Skin of body (tissue), 2 donors: ENCODE data around the gene PYCR2. TPM values are rescaled to one million over a fixed set of nuclear protein-coding genes. Genes with fewer than 3 reads are reported as not detected.
"Not testable (repeated sequence)": the region's sequence is repeated elsewhere in the genome, so short reads cannot be mapped to it uniquely, and the experiment has no call there.

Experiments used
- DNase-seq: peaks from one replicate; lab custom pipeline; 2025; lab: John Stamatoyannopoulos, UW
- total RNA-seq: library from RNA; depleted of rRNA; stranded (reverse); fragments of >200 nt; gene quantifications from one replicate; pipeline ENCODE4 v1.2.3, GENCODE V29; 2014

PYCR2 gene
- 22.8 TPM for total RNA-seq

- peak; percentile 89 for DNase-seq
Measured at GRCh38 chr1:225923692-225924555, at the start of gene PYCR2. Gene PYCR2 (minus strand): TSS chr1:225924250. CDS start chr1:225924110, 140 bp downstream.

GRCh38 chr1:225973158-225973557, 49.1 kb upstream of the PYCR2 start:
- DNase-seq, result no peak

- no peak for DNase-seq
Measured at GRCh38 chr1:225972344-225973152, 48.5 kb upstream of the PYCR2 start.

- not testable (repeated sequence) for DNase-seq
Measured at GRCh38 chr1:225970592-225971157, 46.6 kb upstream of the PYCR2 start.

- DNase-seq, result not testable (repeated sequence)
Measured at GRCh38 chr1:225969751-225970150, 45.7 kb upstream of the PYCR2 start.

GRCh38 chr1:225965231-225965630, 41.2 kb upstream of the PYCR2 start:
- DNase-seq, result no peak

- no peak for DNase-seq
Measured at GRCh38 chr1:225963735-225964530, 39.9 kb upstream of the PYCR2 start.

GRCh38 chr1:225962440-225962975, 38.5 kb upstream of the PYCR2 start:
- no peak for DNase-seq

GRCh38 chr1:225961659-225962439, 37.8 kb upstream of the PYCR2 start:
- DNase-seq, result no peak

GRCh38 chr1:225958041-225958440, 34.0 kb upstream of the PYCR2 start:
- no peak for DNase-seq

GRCh38 chr1:225954753-225955152, 30.7 kb upstream of the PYCR2 start:
- no peak for DNase-seq

GRCh38 chr1:225953315-225953714, 29.3 kb upstream of the PYCR2 start:
- DNase-seq, result no peak

- DNase-seq, result no peak
Measured at GRCh38 chr1:225950905-225951497, 27.0 kb upstream of the PYCR2 start.

GRCh38 chr1:225949041-225949440, 25.0 kb upstream of the PYCR2 start:
- no peak for DNase-seq

- no peak for DNase-seq
Measured at GRCh38 chr1:225946803-225947202, 22.8 kb upstream of the PYCR2 start.

- no peak for DNase-seq
Measured at GRCh38 chr1:225946082-225946620, 22.1 kb upstream of the PYCR2 start.

GRCh38 chr1:225945564-225945963, 21.5 kb upstream of the PYCR2 start:
- DNase-seq, result no peak

GRCh38 chr1:225944951-225945350, 20.9 kb upstream of the PYCR2 start:
- DNase-seq, result no peak

GRCh38 chr1:225944387-225944786, 20.3 kb upstream of the PYCR2 start:
- no peak for DNase-seq
